OCI-LY7 (cell line): ENCODE measurements around the gene LTB4R.

ENCODE experiments used
- EZH2phosphoT487 ChIP-seq: fragments of 200-600 bp; sonication (generic); IDR thresholded peaks from 2 replicates; pipeline ENCODE4 v1.6.1; 2018; ENCODE audit warnings: low read depth, borderline replicate concordance, mild to moderate bottlenecking, mixed run types, antibody characterized with exemption, low read length, moderate library complexity, mixed read lengths
- TF ChIP-seq, protein P1 (sequence below): fragments of 200-600 bp; sonication (generic); conservative IDR thresholded peaks from 2 replicates; pipeline ENCODE4 v1.5.1; 2014; ENCODE audit warnings: mild to moderate bottlenecking, antibody characterized with exemption, low read length, moderate library complexity, mixed read lengths

DNA sequence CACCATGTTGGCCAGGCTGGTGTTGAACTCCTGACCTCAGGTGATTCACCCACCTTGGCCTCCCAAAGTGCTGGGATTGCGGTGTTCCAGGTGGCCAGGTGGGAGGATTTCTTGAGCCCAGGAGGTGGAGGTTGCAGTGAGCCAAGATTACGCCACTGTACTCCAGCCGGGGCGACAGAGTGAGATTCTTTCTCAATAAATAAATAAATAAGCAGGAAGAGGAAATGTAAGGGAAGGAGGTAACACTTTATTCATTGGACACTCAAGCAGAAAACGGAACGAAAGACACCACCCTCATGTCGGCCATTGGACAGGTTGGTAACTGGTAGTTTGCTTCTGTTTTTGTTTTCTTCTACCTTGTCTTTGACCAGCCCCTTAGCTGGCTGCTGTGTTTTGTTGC is 43.7 kb downstream of the LTB4R start:
- TF ChIP-seq, protein P1, sequence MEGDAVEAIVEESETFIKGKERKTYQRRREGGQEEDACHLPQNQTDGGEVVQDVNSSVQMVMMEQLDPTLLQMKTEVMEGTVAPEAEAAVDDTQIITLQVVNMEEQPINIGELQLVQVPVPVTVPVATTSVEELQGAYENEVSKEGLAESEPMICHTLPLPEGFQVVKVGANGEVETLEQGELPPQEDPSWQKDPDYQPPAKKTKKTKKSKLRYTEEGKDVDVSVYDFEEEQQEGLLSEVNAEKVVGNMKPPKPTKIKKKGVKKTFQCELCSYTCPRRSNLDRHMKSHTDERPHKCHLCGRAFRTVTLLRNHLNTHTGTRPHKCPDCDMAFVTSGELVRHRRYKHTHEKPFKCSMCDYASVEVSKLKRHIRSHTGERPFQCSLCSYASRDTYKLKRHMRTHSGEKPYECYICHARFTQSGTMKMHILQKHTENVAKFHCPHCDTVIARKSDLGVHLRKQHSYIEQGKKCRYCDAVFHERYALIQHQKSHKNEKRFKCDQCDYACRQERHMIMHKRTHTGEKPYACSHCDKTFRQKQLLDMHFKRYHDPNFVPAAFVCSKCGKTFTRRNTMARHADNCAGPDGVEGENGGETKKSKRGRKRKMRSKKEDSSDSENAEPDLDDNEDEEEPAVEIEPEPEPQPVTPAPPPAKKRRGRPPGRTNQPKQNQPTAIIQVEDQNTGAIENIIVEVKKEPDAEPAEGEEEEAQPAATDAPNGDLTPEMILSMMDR: no peak
- TF ChIP-seq EZH2phosphoT487: no peak
